Liver (tissue), 9 donors: ENCODE data around the gene GTF2B. TPM values are rescaled to one million over a fixed set of nuclear protein-coding genes. Genes with fewer than 3 reads are reported as not detected.

ENCODE experiments used
- DNase-seq: peaks from one replicate; pipeline ENCODE4 v3.0.0-alpha.2; 2017; ENCODE audit warnings: low spot score
- H3K27ac ChIP-seq, 2 donors: one replicate each; pipeline ENCODE4 v1.7.0; 2013; ENCODE audit warnings: inconsistent platforms in 2 of 2, low read length in 2 of 2, control low read depth in 1 of 2, low read depth in 1 of 2, mild to moderate bottlenecking in 1 of 2
- H3K27me3 ChIP-seq, 4 donors: one replicate each; pipeline versions ENCODE4 v1.6.1 to v1.7.0; 2013; ENCODE audit warnings: low read length in 3 of 4, inconsistent platforms in 1 of 4, mild to moderate bottlenecking in 1 of 4, moderate library complexity in 1 of 4; ENCODE audit not compliant: control insufficient read depth in 4 of 4, insufficient read depth in 4 of 4
- H3K36me3 ChIP-seq, 4 donors: one replicate each; pipeline versions ENCODE4 v1.6.1 to v1.7.0; 2013; ENCODE audit warnings: low read length in 3 of 4, mild to moderate bottlenecking in 3 of 4, low read depth in 1 of 4, moderate library complexity in 1 of 4; ENCODE audit not compliant: control insufficient read depth in 4 of 4, insufficient read depth in 3 of 4
- H3K4me1 ChIP-seq, 4 donors: one replicate each; pipeline versions ENCODE4 v1.6.1 to v1.7.0; 2013; ENCODE audit warnings: low read length in 3 of 4, mild to moderate bottlenecking in 3 of 4, moderate library complexity in 1 of 4; ENCODE audit not compliant: control insufficient read depth in 4 of 4, insufficient read depth in 4 of 4
- H3K4me3 ChIP-seq, 3 donors: one replicate each; pipeline versions ENCODE4 v1.6.1 to v1.7.0; 2013; ENCODE audit warnings: low read length in 3 of 3, control low read depth in 1 of 3, low read depth in 1 of 3, mild to moderate bottlenecking in 1 of 3
- H3K9ac ChIP-seq, 2 donors: one replicate each; pipeline ENCODE4 v1.7.0; 2013; ENCODE audit warnings: low read length in 2 of 2, mild to moderate bottlenecking in 2 of 2, moderate library complexity in 2 of 2, control low read depth in 1 of 2, low read depth in 1 of 2
- H3K9me3 ChIP-seq, 4 donors: one replicate each; pipeline versions ENCODE4 v1.6.1 to v1.7.0; 2013; ENCODE audit warnings: low read length in 3 of 4; ENCODE audit not compliant: control insufficient read depth in 4 of 4
- CTCF ChIP-seq: fragments of 150-350 bp; IDR thresholded peaks from 2 replicates; pipeline ENCODE4 v1.5.1; 2017; ENCODE audit warnings: improper control_type of control experiment, low read depth, low read length; ENCODE audit not compliant: missing input control
- EGR1 ChIP-seq, 2 donors: IDR thresholded peaks; 2 replicates each; pipeline ENCODE4 v1.6.1; 2016 to 2018; ENCODE audit warnings: antibody characterized with exemption in 2 of 2, low read depth in 2 of 2
- FOXA1 ChIP-seq: IDR thresholded peaks from 2 replicates; pipeline ENCODE4 v1.6.1; 2016; ENCODE audit warnings: antibody characterized with exemption
- FOXA2 ChIP-seq: IDR thresholded peaks from 2 replicates; pipeline ENCODE4 v1.6.1; 2016; ENCODE audit warnings: antibody characterized with exemption
- GABPA ChIP-seq, 2 donors: IDR thresholded peaks in 1 of 2; conservative IDR thresholded peaks in 1 of 2; 2 replicates each; pipeline ENCODE4 v1.6.1; 2016; ENCODE audit warnings: antibody characterized with exemption in 2 of 2, mild to moderate bottlenecking in 1 of 2, moderate library complexity in 1 of 2
- HNF4G ChIP-seq: IDR thresholded peaks from 2 replicates; pipeline ENCODE4 v1.6.1; 2016; ENCODE audit warnings: antibody characterized with exemption
- JUND ChIP-seq, 2 donors: IDR thresholded peaks; 2 replicates each; pipeline ENCODE4 v1.6.1; 2016; ENCODE audit warnings: antibody characterized with exemption in 2 of 2
- NR2F2 ChIP-seq: IDR thresholded peaks from 2 replicates; pipeline ENCODE4 v1.6.1; 2016; ENCODE audit warnings: antibody characterized with exemption
- RAD21 ChIP-seq, 2 donors: IDR thresholded peaks; 2 replicates each; pipeline ENCODE4 v1.6.1; 2016; ENCODE audit warnings: antibody characterized with exemption in 2 of 2, mild to moderate bottlenecking in 2 of 2
- REST ChIP-seq: IDR thresholded peaks from 2 replicates; pipeline ENCODE4 v1.6.1; 2016; ENCODE audit warnings: antibody characterized with exemption, mild to moderate bottlenecking
- RXRA ChIP-seq, 2 donors: IDR thresholded peaks; 2 replicates each; pipeline ENCODE4 v1.6.1; 2017 to 2018; ENCODE audit warnings: antibody characterized with exemption in 2 of 2, mild to moderate bottlenecking in 1 of 2
- SP1 ChIP-seq: IDR thresholded peaks from 2 replicates; pipeline ENCODE4 v1.6.1; 2018; ENCODE audit warnings: antibody characterized with exemption, mild to moderate bottlenecking
- TAF1 ChIP-seq: conservative IDR thresholded peaks from 2 replicates; pipeline ENCODE4 v1.6.1; 2016; ENCODE audit warnings: antibody characterized with exemption, mild to moderate bottlenecking
- YY1 ChIP-seq: IDR thresholded peaks from 2 replicates; pipeline ENCODE4 v1.6.1; 2016; ENCODE audit warnings: antibody characterized with exemption, mild to moderate bottlenecking
- ZBTB33 ChIP-seq: IDR thresholded peaks from 2 replicates; pipeline ENCODE4 v1.6.1; 2016; ENCODE audit warnings: antibody characterized with exemption
- WGBS: extraction: QIAGEN DNeasy Blood & Tissue Kit; methylation state at CpG from one replicate; pipeline ENCODE4 v1.1.7; 2013; 5-methylcytosine and 5-hydroxymethylcytosine counted together
- polyA plus RNA-seq, 2 donors: library from polyadenylated mRNA; stranded (reverse) in 1 of 2; unstranded in 1 of 2; fragments of 200-250 nt in 1 of 2; fragments of >200 nt in 1 of 2; fragmentation: Nextera tagmentation in 1 of 2; extraction: Ambion mirVana in 1 of 2; gene quantifications; one replicate each; pipeline versions ENCODE4 v1.2.1 to v1.2.3, GENCODE V29; 2013 to 2015
- total RNA-seq, 2 donors: library from RNA; depleted of rRNA; stranded (reverse); fragments of >200 nt; gene quantifications; one replicate each; pipeline ENCODE4 v1.2.3, GENCODE V29; 2014
- TF ChIP-seq, protein P1 (sequence below): IDR thresholded peaks from 2 replicates; pipeline ENCODE4 v1.6.1; 2016; ENCODE audit warnings: antibody characterized with exemption
- donor health status: healthy.
- donor health status: healthy.
- donor health status: healthy.
- donor health status: healthy.
- donor health status: healthy.

The GTF2B gene
- total and polyA plus RNA-seq, 4 donors, result 13.5 to 50.6 (median 23.5) TPM

GRCh38 chr1:88911161-88911560 lies 19.8 kb upstream of the GTF2B start:
- 87% methylated on average over 9 of the region's 9 CpGs for WGBS
- Histone ChIP-seq H3K27ac (no peak overlapping the region), H3K27me3 (no peaks in the 10 kb centered on the region), H3K4me3 (no peak overlapping the region), H3K9ac (no peak overlapping the region), H3K36me3 (no peaks in the 10 kb centered on the region), H3K9me3 (no peaks in the 10 kb centered on the region), H3K4me1 (no peaks in the 10 kb centered on the region)
- TF ChIP-seq SP1, result no peak
- no peak for TF ChIP-seq RAD21 (IDR thresholded peaks at IDR 0.05)
- no peak for TF ChIP-seq FOXA2
- no peak for TF ChIP-seq YY1
- TF ChIP-seq FOXA1, result no peak
- TF ChIP-seq CTCF, result no peak
- no peak for TF ChIP-seq NR2F2
- TF ChIP-seq RXRA (IDR thresholded peaks at IDR 0.05), result no peak
- TF ChIP-seq JUND (IDR thresholded peaks at IDR 0.05), result no peak
- no peak for TF ChIP-seq HNF4G
- no peak for TF ChIP-seq TAF1
- TF ChIP-seq GABPA (IDR thresholded peaks at IDR 0.05 in 1 of 2, conservative IDR thresholded peaks at IDR 0.05 in 1 of 2), result no peak
- TF ChIP-seq, protein P1, sequence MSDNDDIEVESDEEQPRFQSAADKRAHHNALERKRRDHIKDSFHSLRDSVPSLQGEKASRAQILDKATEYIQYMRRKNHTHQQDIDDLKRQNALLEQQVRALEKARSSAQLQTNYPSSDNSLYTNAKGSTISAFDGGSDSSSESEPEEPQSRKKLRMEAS, result no peak
- TF ChIP-seq ZBTB33, result no peak
- TF ChIP-seq REST, result no peak
- TF ChIP-seq EGR1 (IDR thresholded peaks at IDR 0.05; ENCODE audit: low read depth in 2 of 2), result no peak
- DNase-seq, result no peak

DNA sequence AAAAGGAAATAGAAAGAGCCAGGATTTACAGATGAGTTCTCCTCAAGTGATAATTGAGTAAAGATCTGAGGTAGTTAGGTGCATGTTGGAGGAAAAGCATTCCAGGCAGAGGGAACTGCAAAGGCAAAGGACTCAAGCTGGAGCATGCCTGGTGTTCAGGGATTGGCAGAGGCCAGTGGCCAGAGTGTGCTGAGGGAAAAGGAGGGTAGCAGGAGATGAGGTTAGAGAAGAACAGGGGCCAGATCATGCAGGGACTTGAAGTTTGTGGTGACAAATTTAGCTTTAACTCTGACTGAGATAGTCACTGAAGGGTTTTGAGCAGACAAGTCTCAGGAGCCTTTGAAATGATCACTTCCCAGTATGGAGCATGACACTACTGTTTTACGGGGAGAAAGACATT lies 19.0 kb upstream of the GTF2B start:
- H3K4me3 ChIP-seq, result no peak overlapping the region
- no peaks in the 10 kb centered on the region for H3K27me3 ChIP-seq
- H3K9me3 ChIP-seq, result no peaks in the 10 kb centered on the region
- no peak for DNase-seq
- no peak overlapping the region for H3K27ac ChIP-seq
- no peaks in the 10 kb centered on the region for H3K4me1 ChIP-seq
- 98% methylated on average over 1 of the region's 1 CpG for WGBS
- H3K9ac ChIP-seq, result no peak overlapping the region
- H3K36me3 ChIP-seq, result no peaks in the 10 kb centered on the region
- TF ChIP-seq RAD21 (IDR thresholded peaks at IDR 0.05) (no peak), SP1 (no peak), TAF1 (no peak), JUND (IDR thresholded peaks at IDR 0.05) (no peak), GABPA (IDR thresholded peaks at IDR 0.05 in 1 of 2, conservative IDR thresholded peaks at IDR 0.05 in 1 of 2) (no peak), REST (no peak), ZBTB33 (no peak), FOXA2 (no peak), HNF4G (no peak)
- TF ChIP-seq, protein P1, result no peak
